Activated CD4-positive, alpha-beta T cell treated with anti-CD3 and anti-CD28 coated beads, Interleukin-2, amount 50 U/mL, for 4 hours (primary cell): Measurements from ENCODE around the gene NBL1.

Experiments used
- DNase-seq, 2 experiments: peaks; one replicate each; pipeline ENCODE4 v3.0.0-alpha.2; 2020

Gene NBL1

DNA sequence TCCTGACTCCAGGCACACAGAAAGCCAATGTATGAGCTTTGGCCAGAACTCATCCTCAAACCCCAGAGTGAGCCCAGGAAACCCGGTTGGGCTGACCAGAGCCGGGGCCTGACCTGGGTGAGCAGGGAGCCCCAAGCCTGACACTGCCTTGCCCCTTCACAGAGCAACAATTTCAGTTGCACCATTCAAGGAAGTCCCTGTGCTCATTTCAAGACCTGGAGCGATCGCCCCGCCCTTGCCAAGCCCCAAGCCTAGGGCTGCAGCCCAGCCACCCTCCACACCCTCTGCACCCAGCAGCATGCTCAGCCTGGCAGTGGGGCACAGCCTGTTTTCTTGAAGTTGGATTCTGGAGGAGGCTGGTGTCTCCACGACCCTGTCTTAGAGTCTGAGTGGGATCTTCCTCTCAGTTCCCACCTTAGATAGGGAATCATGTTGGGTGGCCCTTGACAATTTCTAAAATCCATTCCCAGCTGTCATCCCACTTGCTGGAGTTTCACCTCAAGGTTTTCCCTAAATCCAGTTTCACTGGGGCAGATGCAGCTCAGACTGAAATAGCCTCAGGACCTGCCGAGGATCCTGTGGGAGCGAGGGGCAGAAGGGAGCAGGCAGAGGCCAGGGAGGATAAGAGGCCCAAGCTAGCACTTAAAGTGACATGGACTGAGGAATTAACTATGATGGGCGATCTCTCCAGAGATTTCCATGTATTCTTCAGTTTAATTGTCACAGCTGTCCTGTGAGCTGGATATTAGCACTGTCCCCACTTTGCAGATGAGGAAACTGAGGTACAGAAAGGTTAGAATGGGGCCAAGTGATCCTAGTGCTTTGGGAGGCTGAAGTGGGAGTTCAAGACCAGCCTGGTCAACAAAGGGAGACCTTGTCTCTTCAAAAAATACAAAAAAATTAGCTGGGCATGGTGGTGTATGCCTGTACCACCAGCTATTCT is 2.5 kb downstream of the NBL1 start:
- DNase-seq = no peak

GRCh38 chr1:19647643-19648042 is 3.5 kb downstream of the NBL1 start:
- no peak for DNase-seq

DNA sequence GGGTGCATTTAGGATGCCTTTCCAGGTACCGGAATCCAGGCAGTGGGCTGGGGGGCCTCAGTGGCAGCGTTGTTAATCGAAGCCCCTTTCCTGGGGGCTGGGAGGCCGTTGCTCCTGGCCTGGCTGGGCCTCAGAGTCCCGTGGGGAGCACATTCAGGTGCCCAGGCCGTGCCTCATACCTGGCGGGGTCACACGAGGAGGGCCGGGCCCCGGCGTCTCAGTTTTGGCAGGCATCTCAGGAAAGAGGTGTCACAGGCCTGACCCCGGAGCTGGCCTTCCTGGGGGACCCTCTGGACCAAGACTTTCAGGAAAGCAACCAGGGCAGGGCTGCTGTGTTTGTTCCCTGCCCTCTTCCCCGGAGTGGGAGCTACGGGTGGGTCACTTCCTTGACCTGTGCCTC is 4.1 kb downstream of the NBL1 start:
- DNase-seq = no peak

GRCh38 chr1:19648689-19649088 is 4.6 kb downstream of the NBL1 start:
- DNase-seq = no peak

GRCh38 chr1:19650416-19651140 is 6.5 kb downstream of the NBL1 start:
- DNase-seq = no peak

- DNase-seq = peak; percentile 42
These were observed 7.1 kb downstream of the NBL1 start for GRCh38 chr1:19651141-19651737.

GRCh38 chr1:19654386-19654785 is 10.3 kb downstream of the NBL1 start:
- DNase-seq = no peak

DNA sequence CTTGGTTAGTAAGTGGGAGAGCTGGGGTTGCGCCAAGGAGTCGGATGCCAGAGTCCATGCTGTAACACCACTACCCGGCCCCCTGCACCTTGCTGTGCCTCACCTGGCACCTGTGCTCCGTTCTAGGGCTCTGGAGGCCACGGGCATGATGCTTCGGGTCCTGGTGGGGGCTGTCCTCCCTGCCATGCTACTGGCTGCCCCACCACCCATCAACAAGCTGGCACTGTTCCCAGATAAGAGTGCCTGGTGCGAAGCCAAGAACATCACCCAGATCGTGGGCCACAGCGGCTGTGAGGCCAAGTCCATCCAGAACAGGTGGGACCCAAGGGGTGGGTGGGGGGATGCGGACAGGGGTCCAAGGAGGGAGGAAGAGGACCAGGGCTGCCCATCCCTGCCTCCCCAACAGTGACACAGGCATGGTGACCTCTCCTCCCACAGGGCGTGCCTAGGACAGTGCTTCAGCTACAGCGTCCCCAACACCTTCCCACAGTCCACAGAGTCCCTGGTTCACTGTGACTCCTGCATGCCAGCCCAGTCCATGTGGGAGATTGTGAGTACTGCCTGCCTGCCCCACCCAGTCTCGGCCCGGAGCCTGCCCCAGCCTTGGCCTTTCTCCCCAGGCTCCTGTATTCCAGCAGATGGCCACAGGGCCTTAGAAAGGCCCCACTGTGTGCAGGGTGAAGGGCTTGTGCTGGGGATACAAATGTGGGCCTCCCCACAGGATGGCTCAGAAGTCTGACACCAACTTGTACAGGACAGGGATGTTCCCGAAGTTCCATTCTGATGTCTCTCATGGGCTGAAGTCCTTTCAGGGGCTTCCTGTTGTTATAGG is 11.0 kb downstream of the NBL1 start:
- DNase-seq = no peak

DNA sequence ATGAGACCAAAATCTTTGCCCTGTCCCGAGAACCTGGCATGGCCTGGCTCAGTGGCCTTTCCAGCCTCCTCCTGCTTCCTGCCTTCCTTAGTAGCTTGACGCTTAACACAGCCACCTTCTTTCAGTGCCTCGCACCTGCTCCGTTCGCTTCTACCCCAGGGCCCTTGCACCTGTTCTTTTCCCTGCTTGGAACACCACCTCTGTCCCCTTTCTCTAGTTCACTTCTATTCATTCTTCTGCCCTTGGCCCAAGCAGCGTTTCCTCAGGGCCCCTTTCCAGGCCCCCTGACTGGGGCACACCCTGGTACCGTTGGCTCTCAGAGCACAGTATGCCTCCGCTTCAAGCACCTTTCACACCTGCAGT is 11.6 kb downstream of the NBL1 start:
- DNase-seq = no peak

GRCh38 chr1:19656134-19656779 is 12.1 kb downstream of the NBL1 start:
- DNase-seq = no peak

DNA sequence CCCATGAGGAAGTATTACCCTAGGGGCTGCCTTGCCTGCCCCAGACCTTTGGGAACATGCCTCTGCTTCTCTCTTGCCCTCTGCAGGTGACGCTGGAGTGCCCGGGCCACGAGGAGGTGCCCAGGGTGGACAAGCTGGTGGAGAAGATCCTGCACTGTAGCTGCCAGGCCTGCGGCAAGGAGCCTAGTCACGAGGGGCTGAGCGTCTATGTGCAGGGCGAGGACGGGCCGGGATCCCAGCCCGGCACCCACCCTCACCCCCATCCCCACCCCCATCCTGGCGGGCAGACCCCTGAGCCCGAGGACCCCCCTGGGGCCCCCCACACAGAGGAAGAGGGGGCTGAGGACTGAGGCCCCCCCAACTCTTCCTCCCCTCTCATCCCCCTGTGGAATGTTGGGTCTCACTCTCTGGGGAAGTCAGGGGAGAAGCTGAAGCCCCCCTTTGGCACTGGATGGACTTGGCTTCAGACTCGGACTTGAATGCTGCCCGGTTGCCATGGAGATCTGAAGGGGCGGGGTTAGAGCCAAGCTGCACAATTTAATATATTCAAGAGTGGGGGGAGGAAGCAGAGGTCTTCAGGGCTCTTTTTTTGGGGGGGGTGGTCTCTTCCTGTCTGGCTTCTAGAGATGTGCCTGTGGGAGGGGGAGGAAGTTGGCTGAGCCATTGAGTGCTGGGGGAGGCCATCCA is 12.8 kb downstream of the NBL1 start:
- no peak for DNase-seq

GRCh38 chr1:19657511-19657910 is 13.4 kb downstream of the NBL1 start:
- DNase-seq = no peak

DNA sequence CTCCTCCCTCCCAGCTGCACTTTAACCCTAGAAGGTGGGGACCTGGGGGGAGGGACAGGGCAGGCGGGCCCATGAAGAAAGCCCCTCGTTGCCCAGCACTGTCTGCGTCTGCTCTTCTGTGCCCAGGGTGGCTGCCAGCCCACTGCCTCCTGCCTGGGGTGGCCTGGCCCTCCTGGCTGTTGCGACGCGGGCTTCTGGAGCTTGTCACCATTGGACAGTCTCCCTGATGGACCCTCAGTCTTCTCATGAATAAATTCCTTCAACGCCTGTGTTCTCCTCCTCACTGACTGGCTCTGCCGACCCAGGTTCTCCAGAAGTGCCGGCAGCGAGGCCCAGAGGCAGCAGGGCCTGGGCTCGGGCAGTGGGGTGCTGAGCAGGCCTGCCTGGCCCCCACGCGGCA is 14.1 kb downstream of the NBL1 start:
- no peak for DNase-seq

GRCh38 chr1:19661721-19662228 is 17.7 kb downstream of the NBL1 start:
- peak in 1 of 2 experiments; percentile 48 for DNase-seq

DNA sequence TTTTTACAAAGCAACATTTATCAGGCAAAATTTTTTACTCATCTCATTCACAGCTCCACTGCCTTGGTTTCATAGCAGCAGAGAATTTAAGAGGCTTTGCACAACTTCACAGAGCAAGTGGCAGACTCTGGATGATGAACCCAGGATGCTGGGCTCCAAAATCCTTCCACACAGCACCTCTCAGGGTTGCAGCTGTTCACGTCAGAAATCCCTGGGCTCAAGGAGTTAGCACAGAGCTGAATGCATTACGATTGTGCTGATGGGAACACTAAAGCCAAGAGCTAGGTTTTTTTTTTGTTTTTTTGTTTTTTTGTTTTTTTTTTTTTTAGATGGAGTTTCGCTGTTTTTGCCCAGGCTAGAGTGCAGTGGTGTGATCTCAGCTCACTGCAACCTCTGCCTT is 18.2 kb downstream of the NBL1 start:
- DNase-seq = no peak

- no peak for DNase-seq
These were observed 20.5 kb downstream of the NBL1 start, which contains the start of gene HTR6 for GRCh38 chr1:19664453-19665185. Gene HTR6 (plus strand): TSS chr1:19664875. CDS start chr1:19665754, 879 bp downstream.

DNA sequence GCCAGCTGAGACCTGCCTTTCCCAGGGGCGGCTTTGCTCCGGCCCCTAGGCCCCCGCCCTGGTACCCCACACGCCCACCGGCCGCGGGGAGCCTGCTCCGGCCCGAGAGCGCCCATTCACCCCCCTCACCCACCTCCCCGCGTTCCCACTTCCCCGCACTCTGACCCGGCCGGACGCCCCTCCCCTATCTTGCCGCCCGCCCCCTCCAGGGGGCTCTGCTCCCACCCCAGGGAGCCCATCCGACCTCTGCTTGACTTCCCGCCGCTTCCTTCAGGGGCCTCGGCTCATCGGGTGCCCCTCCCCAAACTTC is 21.0 kb downstream of the NBL1 start:
- DNase-seq = no peak

DNA sequence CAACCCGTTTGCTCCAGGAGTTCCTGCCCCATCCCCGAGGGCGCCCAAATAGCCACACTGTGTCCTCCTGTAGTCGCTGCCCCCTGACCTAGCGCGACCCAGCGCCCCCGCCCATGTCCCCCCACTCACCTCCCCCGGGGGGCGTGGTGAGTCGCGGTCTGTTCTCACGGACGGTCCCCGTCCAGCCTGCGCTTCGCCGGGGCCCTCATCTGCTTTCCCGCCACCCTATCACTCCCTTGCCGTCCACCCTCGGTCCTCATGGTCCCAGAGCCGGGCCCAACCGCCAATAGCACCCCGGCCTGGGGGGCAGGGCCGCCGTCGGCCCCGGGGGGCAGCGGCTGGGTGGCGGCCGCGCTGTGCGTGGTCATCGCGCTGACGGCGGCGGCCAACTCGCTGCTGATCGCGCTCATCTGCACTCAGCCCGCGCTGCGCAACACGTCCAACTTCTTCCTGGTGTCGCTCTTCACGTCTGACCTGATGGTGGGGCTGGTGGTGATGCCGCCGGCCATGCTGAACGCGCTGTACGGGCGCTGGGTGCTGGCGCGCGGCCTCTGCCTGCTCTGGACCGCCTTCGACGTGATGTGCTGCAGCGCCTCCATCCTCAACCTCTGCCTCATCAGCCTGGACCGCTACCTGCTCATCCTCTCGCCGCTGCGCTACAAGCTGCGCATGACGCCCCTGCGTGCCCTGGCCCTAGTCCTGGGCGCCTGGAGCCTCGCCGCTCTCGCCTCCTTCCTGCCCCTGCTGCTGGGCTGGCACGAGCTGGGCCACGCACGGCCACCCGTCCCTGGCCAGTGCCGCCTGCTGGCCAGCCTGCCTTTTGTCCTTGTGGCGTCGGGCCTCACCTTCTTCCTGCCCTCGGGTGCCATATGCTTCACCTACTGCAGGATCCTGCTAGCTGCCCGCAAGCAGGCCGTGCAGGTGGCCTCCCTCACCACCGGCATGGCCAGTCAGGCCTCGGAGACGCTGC is 21.7 kb downstream of the NBL1 start:
- DNase-seq = no peak

DNA sequence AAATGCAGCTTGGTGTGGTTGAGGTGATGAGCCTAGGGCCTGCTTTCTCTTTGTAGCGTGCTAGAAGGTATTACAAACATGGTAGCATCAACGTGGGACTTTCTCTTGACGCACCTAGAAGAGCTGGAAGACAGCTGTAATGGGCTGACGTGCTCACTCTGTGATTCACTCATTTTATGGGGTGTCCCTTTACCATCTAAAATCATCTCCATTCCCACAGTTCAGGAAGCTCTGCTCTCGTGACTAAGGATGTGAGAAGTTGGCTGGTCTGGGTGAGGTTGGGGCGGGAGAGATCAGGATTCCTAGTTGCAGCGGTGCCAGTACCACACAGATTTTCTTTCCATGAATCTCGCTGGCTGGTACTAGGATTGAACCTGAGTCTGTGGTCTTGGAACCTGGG is 24.8 kb downstream of the NBL1 start:
- DNase-seq = no peak

GRCh38 chr1:19670787-19671186 is 26.7 kb downstream of the NBL1 start:
- DNase-seq = no peak
